HepG2 (cell line): ENCODE results near the gene ENG. TPM values are rescaled to one million over a fixed set of nuclear protein-coding genes. Genes with fewer than 3 reads are reported as not detected.
A peak's percentile ranks its signal among the peaks of the same experiment; 100 is the strongest.

ENCODE experiments used
- DNMT3B ChIP-seq: conservative IDR thresholded peaks from 2 replicates; pipeline ENCODE4 v1.6.1; 2016; ENCODE audit warnings: missing biosample characterization, control low read depth
- DPF2 ChIP-seq: sonication (generic); formaldehyde crosslinking; IDR thresholded peaks from 2 replicates; pipeline ENCODE4 v1.4.0; 2020; ENCODE audit warnings: mild to moderate bottlenecking, low read depth, missing genetic modification reagents, borderline replicate concordance
- ELK4 ChIP-seq: sonication (generic); formaldehyde crosslinking; IDR thresholded peaks from 2 replicates; pipeline ENCODE4 v1.9.0; 2021; ENCODE audit warnings: missing genetic modification reagents, borderline replicate concordance
- GLI4 ChIP-seq: sonication (generic); formaldehyde crosslinking; IDR thresholded peaks from 2 replicates; pipeline ENCODE4 v1.5.1; 2020; ENCODE audit warnings: missing genetic modification reagents, mild to moderate bottlenecking, moderate library complexity, borderline replicate concordance
- HMGXB4 ChIP-seq, 2 experiments: sonication (generic) in 1 of 2; formaldehyde crosslinking in 1 of 2; IDR thresholded peaks; 2 replicates each; pipeline versions ENCODE4 v1.4.0 to v1.6.1; 2018 to 2020; ENCODE audit warnings: missing genetic modification reagents in 2 of 2, borderline replicate concordance in 1 of 2, low read depth in 1 of 2, mild to moderate bottlenecking in 1 of 2, missing biosample characterization in 1 of 2
- LCORL ChIP-seq, 2 experiments: fragments of 450-650 bp in 1 of 2; sonication (generic) in 1 of 2; formaldehyde crosslinking in 1 of 2; IDR thresholded peaks; 2 replicates each; pipeline versions ENCODE4 v1.5.0 to v1.6.1; 2017 to 2020; ENCODE audit warnings: antibody characterized with exemption in 1 of 2, missing genetic modification reagents in 1 of 2
- MTERF4 ChIP-seq: sonication (generic); formaldehyde crosslinking; IDR thresholded peaks from 2 replicates; pipeline ENCODE4 v1.8.0; 2023; ENCODE audit warnings: mild to moderate bottlenecking, missing genetic modification reagents
- NR2C2 ChIP-seq: sonication (generic); formaldehyde crosslinking; IDR thresholded peaks from 2 replicates; pipeline ENCODE4 v1.4.0; 2020; ENCODE audit warnings: missing genetic modification reagents, mild to moderate bottlenecking, moderate library complexity, borderline replicate concordance
- PAF1 ChIP-seq: IDR thresholded peaks from 2 replicates; pipeline ENCODE4 v1.6.1; 2016; ENCODE audit warnings: missing genetic modification reagents, missing compliant biosample characterization
- PATZ1 ChIP-seq: sonication (generic); formaldehyde crosslinking; IDR thresholded peaks from 2 replicates; pipeline ENCODE4 v1.4.0; 2020; ENCODE audit warnings: missing genetic modification reagents
- YEATS2 ChIP-seq: sonication (generic); formaldehyde crosslinking; IDR thresholded peaks from 2 replicates; pipeline ENCODE4 v1.4.0; 2020; ENCODE audit warnings: missing genetic modification reagents, borderline replicate concordance
- ZBTB1 ChIP-seq: sonication (generic); formaldehyde crosslinking; IDR thresholded peaks from 2 replicates; pipeline ENCODE4 v1.4.0; 2020; ENCODE audit warnings: missing genetic modification reagents, borderline replicate concordance
- ZNF234 ChIP-seq: sonication (generic); formaldehyde crosslinking; conservative IDR thresholded peaks from 2 replicates; pipeline ENCODE4 v1.5.1; 2020; ENCODE audit warnings: mild to moderate bottlenecking, missing genetic modification reagents
- ZNF251 ChIP-seq: sonication (generic); formaldehyde crosslinking; IDR thresholded peaks from 2 replicates; pipeline ENCODE4 v1.9.0; 2021; ENCODE audit warnings: mild to moderate bottlenecking, missing genetic modification reagents
- ZNF260 ChIP-seq: sonication (generic); formaldehyde crosslinking; IDR thresholded peaks from 2 replicates; pipeline ENCODE4 v1.4.0; 2020; ENCODE audit warnings: missing genetic modification reagents, low read depth, mild to moderate bottlenecking, borderline replicate concordance
- ZNF354B ChIP-seq: sonication (generic); formaldehyde crosslinking; IDR thresholded peaks from 2 replicates; pipeline ENCODE4 v1.8.0; 2022; ENCODE audit warnings: mild to moderate bottlenecking, missing genetic modification reagents
- ZNF569 ChIP-seq: sonication (generic); formaldehyde crosslinking; IDR thresholded peaks from 2 replicates; pipeline ENCODE4 v1.5.0; 2020; ENCODE audit warnings: mild to moderate bottlenecking, missing genetic modification reagents, moderate library complexity, borderline replicate concordance
- ZNF704 ChIP-seq: sonication (generic); formaldehyde crosslinking; IDR thresholded peaks from 2 replicates; pipeline ENCODE4 v1.8.1; 2023; ENCODE audit warnings: mild to moderate bottlenecking, inconsistent platforms, moderate library complexity, missing genetic modification reagents, borderline replicate concordance
- polyA plus RNA-seq, 8 experiments: library from polyadenylated mRNA; depleted of rRNA in 3 of 8; stranded (reverse) in 7 of 8; unstranded in 1 of 8; fragments of >200 nt; fragmentation: Illumina TruSeq in 4 of 8; extraction: Trizol in 4 of 8; gene quantifications; 2 replicates each; pipeline versions ENCODE4 v1.2.1 to v1.2.3, GENCODE V29; 2011 to 2016; ENCODE audit warnings: low read depth in 4 of 8, missing spikeins in 1 of 8, mixed read lengths in 1 of 8; ENCODE audit not compliant: insufficient read depth in 1 of 8
- total RNA-seq, 5 experiments: library from RNA; depleted of rRNA; stranded (reverse); fragments of >200 nt; fragmentation: Illumina TruSeq; extraction: Trizol; gene quantifications; 2 replicates each; pipeline ENCODE4 v1.2.3, GENCODE V29; 2016; ENCODE audit warnings: low read depth in 1 of 5
- TF ChIP-seq, protein P1 (sequence below): sonication (generic); formaldehyde crosslinking; IDR thresholded peaks from 2 replicates; pipeline ENCODE4 v1.4.0; 2020; ENCODE audit warnings: low read depth, mild to moderate bottlenecking, missing genetic modification reagents

The ENG gene
- total and polyA plus RNA-seq, 2 of the 13 experiments (the other 11 are each of a cell fraction or from before 2014, with no cell fraction given): 0.02 to 1.1 TPM

DNA sequence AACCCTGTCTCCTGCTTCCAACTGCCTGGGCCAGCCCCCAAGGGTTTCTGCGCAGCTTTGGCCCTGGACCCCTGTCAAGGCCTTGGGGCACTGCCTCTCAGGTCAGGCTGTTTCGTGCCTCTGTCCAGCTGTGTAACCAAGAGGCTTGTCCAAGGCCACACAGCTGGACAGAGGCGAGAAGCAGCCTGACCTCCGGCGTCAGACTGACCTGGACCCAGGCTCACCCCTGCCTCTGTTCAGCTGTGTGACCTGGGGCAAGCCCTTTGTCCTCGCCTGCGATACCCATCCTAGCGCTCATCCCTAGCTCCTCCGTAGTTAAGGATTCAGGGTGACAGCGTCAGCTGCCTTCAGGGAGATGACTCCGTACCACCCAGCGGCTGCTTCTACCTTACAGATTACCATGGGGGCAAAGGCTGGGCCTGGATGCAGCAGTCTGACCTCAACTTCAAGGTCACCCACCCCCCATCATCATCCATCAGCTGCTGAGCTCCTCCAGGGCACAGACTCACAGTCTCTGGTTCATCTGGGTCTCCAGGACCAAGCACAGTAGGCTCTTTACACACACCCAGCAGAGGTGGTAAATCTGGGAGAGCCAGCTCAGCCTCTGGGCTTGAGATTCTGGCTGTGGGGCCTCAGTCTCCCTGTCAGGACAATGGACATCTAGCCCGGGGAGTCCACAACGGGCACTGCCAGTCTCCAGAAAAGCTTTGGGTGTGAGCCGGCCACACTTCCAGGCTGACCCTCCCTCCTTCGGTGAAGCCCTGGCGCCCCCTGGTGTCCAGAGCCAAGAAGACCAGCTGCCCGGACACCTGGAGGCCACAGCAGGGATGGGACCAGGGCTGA, 15.1 kb upstream of the ENG start (continued):
- TF ChIP-seq ZNF234 (CRISPR knock-in tag) (no peak), NR2C2 (no peak), ZBTB1 (CRISPR knock-in tag) (no peak), ZNF569 (no peak), ELK4 (CRISPR knock-in tag) (no peak), MTERF4 (no peak), YEATS2 (CRISPR knock-in tag) (no peak), PAF1 (CRISPR knock-in tag) (no peak), ZNF260 (CRISPR knock-in tag) (no peak), ZNF704 (no peak), HMGXB4 (CRISPR knock-in tag; IDR thresholded peaks at IDR 0.05; ENCODE audit: borderline replicate concordance in 1 of 2, low read depth in 1 of 2) (0 out of 4 replicates have a peak, but pooled peaks of 1 of the 2 experiments have one; percentile 40), ZNF251 (CRISPR knock-in tag) (no peak), GLI4 (CRISPR knock-in tag) (no peak), DNMT3B (CRISPR knock-in tag) (no peak), PATZ1 (CRISPR knock-in tag) (0 out of 2 replicates have a peak, but pooled peaks have one; percentile 30), LCORL (IDR thresholded peaks at IDR 0.05) (no peak), LCORL (CRISPR knock-in tag; IDR thresholded peaks at IDR 0.05) (no peak; the same call in 1 of the 2 replicates), ZNF354B (CRISPR knock-in tag) (no peak), DPF2 (CRISPR knock-in tag) (no peak)
- TF ChIP-seq, protein P1, sequence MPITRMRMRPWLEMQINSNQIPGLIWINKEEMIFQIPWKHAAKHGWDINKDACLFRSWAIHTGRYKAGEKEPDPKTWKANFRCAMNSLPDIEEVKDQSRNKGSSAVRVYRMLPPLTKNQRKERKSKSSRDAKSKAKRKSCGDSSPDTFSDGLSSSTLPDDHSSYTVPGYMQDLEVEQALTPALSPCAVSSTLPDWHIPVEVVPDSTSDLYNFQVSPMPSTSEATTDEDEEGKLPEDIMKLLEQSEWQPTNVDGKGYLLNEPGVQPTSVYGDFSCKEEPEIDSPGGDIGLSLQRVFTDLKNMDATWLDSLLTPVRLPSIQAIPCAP (CRISPR knock-in tag): no peak
